Neuronal stem cell (in vitro differentiated cells): ENCODE data around the gene FBXO42.

Source experiments
- DNase-seq: peaks from one replicate; pipeline ENCODE4 v3.0.0-alpha.2; 2013; ENCODE audit warnings: low spot score
- H2AFZ ChIP-seq: one replicate; pipeline ENCODE4 v1.6.1; 2013; ENCODE audit warnings: mild to moderate bottlenecking, low read length, inconsistent platforms
- H2AK5ac ChIP-seq: 2 replicates; pipeline ENCODE4 v1.6.1; 2013; ENCODE audit warnings: low read depth, mild to moderate bottlenecking, inconsistent platforms, low read length, moderate library complexity, mixed read lengths
- H2BK120ac ChIP-seq: 2 replicates; pipeline ENCODE4 v1.6.1; 2013; ENCODE audit warnings: low read depth, mild to moderate bottlenecking, inconsistent platforms, low read length, moderate library complexity, mixed read lengths
- H2BK12ac ChIP-seq: one replicate; pipeline ENCODE4 v1.6.1; 2013; ENCODE audit warnings: low read length, inconsistent platforms
- H2BK15ac ChIP-seq: 2 replicates; pipeline ENCODE4 v1.6.1; 2013; ENCODE audit warnings: mild to moderate bottlenecking, low read length, inconsistent platforms, mixed read lengths
- H2BK5ac ChIP-seq: one replicate; pipeline ENCODE4 v1.6.1; 2013; ENCODE audit warnings: inconsistent platforms, mild to moderate bottlenecking, low read length, moderate library complexity
- H3K14ac ChIP-seq: one replicate; pipeline ENCODE4 v1.6.1; 2013; ENCODE audit warnings: low read length, inconsistent platforms
- H3K18ac ChIP-seq: 2 replicates; pipeline ENCODE4 v1.6.1; 2013; ENCODE audit warnings: low read length, inconsistent platforms
- H3K23ac ChIP-seq: 2 replicates; pipeline ENCODE4 v1.6.1; 2013; ENCODE audit warnings: low read depth, mild to moderate bottlenecking, mixed read lengths, low read length, inconsistent platforms; ENCODE audit not compliant: poor library complexity
- H3K27ac ChIP-seq: replicated peaks from 3 replicates; pipeline ENCODE4 v1.5.1; 2013; ENCODE audit warnings: low read length, inconsistent platforms
- H3K27me3 ChIP-seq, 3 experiments: 2 replicates each; pipeline ENCODE4 v1.6.1; 2013; ENCODE audit warnings: low read length in 3 of 3, mild to moderate bottlenecking in 2 of 3, inconsistent platforms in 1 of 3, low read depth in 1 of 3, mixed read lengths in 1 of 3, moderate library complexity in 1 of 3; ENCODE audit not compliant: control insufficient read depth in 3 of 3, insufficient read depth in 3 of 3
- H3K36me3 ChIP-seq, 2 donors: replicated peaks in 1 of 2; 2 replicates each; pipeline ENCODE4 v1.6.1; 2013; ENCODE audit warnings: low read length in 2 of 2; ENCODE audit not compliant: control insufficient read depth in 2 of 2, insufficient read depth in 2 of 2
- H3K4ac ChIP-seq: 2 replicates; pipeline ENCODE4 v1.6.1; 2013; ENCODE audit warnings: inconsistent platforms, mild to moderate bottlenecking, low read length, moderate library complexity
- H3K4me1 ChIP-seq, 2 donors: 1 replicate in 1 of 2; 2 replicates in 1 of 2; pipeline ENCODE4 v1.6.1; 2013; ENCODE audit warnings: low read length in 2 of 2, low read depth in 1 of 2; ENCODE audit not compliant: control insufficient read depth in 2 of 2, insufficient read depth in 1 of 2
- H3K4me2 ChIP-seq: one replicate; pipeline ENCODE4 v1.6.1; 2013; ENCODE audit warnings: mild to moderate bottlenecking, low read length, inconsistent platforms; ENCODE audit not compliant: insufficient read depth, poor library complexity, severe bottlenecking
- H3K4me3 ChIP-seq, 2 donors: 2 replicates each; pipeline ENCODE4 v1.5.1; 2013; ENCODE audit warnings: low read length in 2 of 2, mild to moderate bottlenecking in 2 of 2, inconsistent platforms in 1 of 2, moderate library complexity in 1 of 2
- H3K79me1 ChIP-seq: one replicate; pipeline ENCODE4 v1.6.1; 2013; ENCODE audit warnings: low read depth, mild to moderate bottlenecking, inconsistent platforms, low read length, moderate library complexity
- H3K9ac ChIP-seq: one replicate; pipeline ENCODE4 v1.6.1; 2013; ENCODE audit warnings: mild to moderate bottlenecking, low read depth, low read length, inconsistent platforms; ENCODE audit not compliant: poor library complexity
- H3K9me3 ChIP-seq, 2 donors: replicated peaks in 1 of 2; 2 replicates each; pipeline versions ENCODE3 to v1.6.1; 2013; ENCODE audit warnings: low read length in 2 of 2, mild to moderate bottlenecking in 2 of 2, inconsistent platforms in 1 of 2, low read depth in 1 of 2, mixed read lengths in 1 of 2, moderate library complexity in 1 of 2; ENCODE audit not compliant: control insufficient read depth in 2 of 2, insufficient read depth in 1 of 2
- H4K8ac ChIP-seq: one replicate; pipeline ENCODE4 v1.6.1; 2013; ENCODE audit warnings: low read depth, mild to moderate bottlenecking, inconsistent platforms, low read length, moderate library complexity
- H4K91ac ChIP-seq: one replicate; pipeline ENCODE4 v1.6.1; 2013; ENCODE audit warnings: low read length, low read depth, mild to moderate bottlenecking, inconsistent platforms; ENCODE audit not compliant: poor library complexity
- WGBS, 2 donors: extraction: QIAGEN DNeasy Blood & Tissue Kit; methylation state at CpG; one replicate each; pipeline ENCODE4 v1.1.7; 2013; ENCODE audit warnings: missing lambda C conversion rate in 2 of 2, mixed read lengths in 1 of 2; ENCODE audit not compliant: insufficient read length in 2 of 2, insufficient replicate concordance in 1 of 2; ENCODE audit errors: extremely low coverage in 2 of 2; 5-methylcytosine and 5-hydroxymethylcytosine counted together

The FBXO42 gene

DNA sequence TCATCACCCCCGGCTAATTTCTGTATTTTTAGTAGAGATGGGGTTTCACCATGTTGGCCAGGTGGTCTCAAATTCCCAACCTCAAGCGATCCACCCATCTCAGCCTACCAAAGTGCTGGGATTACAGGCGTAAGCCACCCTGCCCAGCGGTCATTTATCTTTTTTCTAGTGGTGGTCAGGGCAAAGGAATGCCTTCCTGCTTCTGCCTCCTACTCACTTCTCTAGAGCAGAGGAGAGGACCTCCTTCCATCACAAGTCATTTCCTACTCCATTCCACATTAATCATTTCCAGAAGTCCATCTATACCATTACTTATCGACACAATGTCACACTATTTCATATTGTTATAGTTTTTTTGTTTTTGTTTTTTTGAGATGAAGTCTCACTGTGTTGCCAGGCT is 13.3 kb downstream of the FBXO42 start:
- Histone ChIP-seq H3K4ac (no peak overlapping the region), H2BK12ac (no peak overlapping the region), H3K4me1 (no peaks in the 10 kb centered on the region), H3K9ac (no peak overlapping the region), H2AFZ (no peak overlapping the region), H4K8ac (no peak overlapping the region), H3K23ac (no peak overlapping the region), H3K36me3 (peaks cover 0 to 10% of the 10 kb centered on the region in 2 donors), H3K79me1 (peaks cover 6% of the 10 kb centered on the region), H3K14ac (no peak overlapping the region), H4K91ac (no peak overlapping the region), H3K27me3 (no peaks in the 10 kb centered on the region), H3K4me3 (no peak overlapping the region), H2BK15ac (no peak overlapping the region), H2BK120ac (no peak overlapping the region), H3K9me3 (no peaks in the 10 kb centered on the region), H2AK5ac (no peak overlapping the region), H3K4me2 (no peak overlapping the region), H3K27ac (no peak overlapping the region), H3K18ac (no peak overlapping the region), H2BK5ac (no peak overlapping the region)
- no peak for DNase-seq
- WGBS, 2 donors: 100% methylated on average over 1 of the region's 5 CpGs; no CpG with 5 or more reads in 1 of the 2 donors

DNA sequence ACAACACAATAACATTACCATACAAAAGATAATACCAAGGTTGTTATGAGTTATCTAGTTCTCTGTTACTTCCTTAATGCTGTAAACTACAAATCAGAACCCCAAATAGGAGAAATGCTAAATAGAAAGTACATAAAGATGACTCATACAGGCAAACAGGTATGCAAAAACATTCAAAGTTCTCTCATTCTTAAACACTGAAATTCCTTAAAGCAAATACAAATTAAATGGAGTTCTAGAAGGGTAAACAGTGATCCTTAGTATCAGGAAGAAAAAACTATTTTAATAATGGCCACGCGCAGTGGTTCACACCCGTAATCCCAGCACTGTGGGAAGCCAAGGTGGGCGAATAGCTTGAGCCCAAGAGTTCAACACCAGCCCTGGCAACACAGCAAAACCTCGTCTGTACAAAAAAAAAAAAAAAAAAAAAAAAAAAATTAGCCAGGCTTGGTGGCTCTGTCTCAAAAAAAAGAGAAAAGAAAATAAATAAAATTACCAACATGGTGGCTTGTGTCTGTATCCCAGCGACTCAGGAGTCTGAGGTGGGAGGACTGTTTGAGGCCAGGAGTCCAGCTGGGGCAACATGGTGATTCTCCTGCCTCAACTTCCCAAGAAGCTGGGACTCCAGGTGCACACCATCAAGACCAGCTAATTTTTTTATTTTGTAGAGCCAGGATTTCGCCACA is 17.5 kb downstream of the FBXO42 start:
- H3K27me3 ChIP-seq: no peaks in the 10 kb centered on the region
- H2BK15ac ChIP-seq: no peak overlapping the region
- no peak overlapping the region for H2AK5ac ChIP-seq
- H3K79me1 ChIP-seq: peaks cover 6% of the 10 kb centered on the region
- H2BK120ac ChIP-seq: no peak overlapping the region
- H3K9ac ChIP-seq: no peak overlapping the region
- H4K91ac ChIP-seq: no peak overlapping the region
- no peak overlapping the region for H3K27ac ChIP-seq
- H2AFZ ChIP-seq: no peak overlapping the region
- no peaks in the 10 kb centered on the region for H3K4me1 ChIP-seq
- no peak for DNase-seq
- no peaks in the 10 kb centered on the region for H3K36me3 ChIP-seq
- H3K4me2 ChIP-seq: no peak overlapping the region
- no peak overlapping the region for H3K18ac ChIP-seq
- H2BK5ac ChIP-seq: no peak overlapping the region
- H3K9me3 ChIP-seq: no peaks in the 10 kb centered on the region
- no CpG with 5 or more reads among the region's 7 CpGs for WGBS, 2 donors
- H4K8ac ChIP-seq: no peak overlapping the region
- no peak overlapping the region for H3K14ac ChIP-seq
- no peak overlapping the region for H3K23ac ChIP-seq
- no peak overlapping the region for H3K4ac ChIP-seq
- no peak overlapping the region for H2BK12ac ChIP-seq
- H3K4me3 ChIP-seq: no peak overlapping the region

DNA sequence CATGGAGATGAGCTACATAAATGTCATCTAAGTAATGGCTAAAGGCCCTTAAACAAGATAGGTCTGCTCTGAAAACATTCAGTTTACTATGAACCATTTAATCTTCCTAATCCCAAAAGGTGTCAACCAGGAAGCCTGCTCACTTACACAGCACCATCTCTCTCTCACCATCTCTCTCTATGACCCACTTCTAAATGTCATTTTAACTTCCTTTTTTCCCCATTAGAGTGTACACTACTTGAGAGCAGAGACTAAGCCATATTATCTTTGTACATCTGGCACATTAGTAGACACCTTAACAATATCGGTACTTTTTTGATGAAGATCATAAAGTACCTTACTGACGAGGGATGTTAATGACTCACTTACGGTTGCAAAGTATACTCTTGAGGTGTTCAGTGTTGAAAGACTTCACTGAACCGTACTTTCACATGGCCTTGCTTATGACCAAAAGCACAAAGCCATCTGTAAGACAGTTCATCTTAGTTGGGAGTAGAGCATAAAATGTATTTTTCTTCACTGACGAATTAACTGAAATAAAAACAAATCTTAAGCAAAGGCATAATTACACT is 25.4 kb downstream of the FBXO42 start:
- Histone ChIP-seq H2BK5ac (no peak overlapping the region), H3K79me1 (no peaks in the 10 kb centered on the region), H4K8ac (no peak overlapping the region), H3K27ac (no peak overlapping the region), H2BK15ac (no peak overlapping the region), H3K23ac (no peak overlapping the region), H3K9me3 (no peaks in the 10 kb centered on the region), H3K4ac (no peak overlapping the region), H2AFZ (no peak overlapping the region), H3K14ac (no peak overlapping the region), H3K27me3 (no peaks in the 10 kb centered on the region), H3K4me1 (no peaks in the 10 kb centered on the region), H3K18ac (no peak overlapping the region), H3K36me3 (peaks cover 0 to 14% of the 10 kb centered on the region in 2 donors), H2BK12ac (no peak overlapping the region), H2BK120ac (no peak overlapping the region), H3K4me3 (no peak overlapping the region), H2AK5ac (no peak overlapping the region), H3K4me2 (no peak overlapping the region), H4K91ac (no peak overlapping the region), H3K9ac (no peak overlapping the region)
- DNase-seq: no peak
- no CpG with 5 or more reads among the region's 5 CpGs for WGBS, 2 donors

DNA sequence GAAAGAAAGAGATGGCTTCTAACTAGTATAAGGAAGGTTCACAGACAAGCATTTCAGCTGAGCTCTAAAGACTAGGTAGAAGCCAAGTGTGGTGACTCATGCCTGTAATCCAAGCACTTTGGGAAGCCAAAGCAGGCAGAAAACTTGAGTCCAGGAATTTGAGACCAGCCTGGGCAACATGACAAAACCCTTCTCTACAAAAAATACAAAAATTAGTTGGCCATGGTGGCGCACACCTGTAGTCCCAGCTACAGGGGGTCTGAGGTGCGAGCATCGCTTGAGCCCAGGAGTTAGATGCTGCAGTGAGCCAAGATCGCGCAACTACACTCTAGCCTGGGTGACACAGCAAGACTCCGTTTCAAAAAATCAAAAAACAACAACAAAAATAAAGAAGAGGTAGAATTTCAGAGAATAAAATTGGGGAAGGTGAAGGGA is 27.8 kb downstream of the FBXO42 start:
- H3K9me3 ChIP-seq: no peaks in the 10 kb centered on the region

More for the DNA sequence above, 27.8 kb downstream of the FBXO42 start:
- no peak overlapping the region for H2BK15ac ChIP-seq
- no peak overlapping the region for H2AFZ ChIP-seq
- H3K27me3 ChIP-seq: no peaks in the 10 kb centered on the region
- no peak overlapping the region for H3K18ac ChIP-seq
- H3K27ac ChIP-seq: no peak overlapping the region
- H3K4me2 ChIP-seq: no peak overlapping the region
- peaks cover 0 to 14% of the 10 kb centered on the region in 2 donors for H3K36me3 ChIP-seq
- H3K4me3 ChIP-seq: no peak overlapping the region
- H2BK120ac ChIP-seq: no peak overlapping the region
- no peak overlapping the region for H2BK12ac ChIP-seq
- no peak overlapping the region for H4K8ac ChIP-seq
- no peak overlapping the region for H3K4ac ChIP-seq
- no CpG with 5 or more reads among the region's 6 CpGs for WGBS, 2 donors
- no peaks in the 10 kb centered on the region for H3K4me1 ChIP-seq
- no peak overlapping the region for H4K91ac ChIP-seq
- H2BK5ac ChIP-seq: no peak overlapping the region
- no peak for DNase-seq
- no peak overlapping the region for H3K14ac ChIP-seq
- no peak overlapping the region for H3K23ac ChIP-seq
- no peak overlapping the region for H3K9ac ChIP-seq
- H3K79me1 ChIP-seq: no peaks in the 10 kb centered on the region
- no peak overlapping the region for H2AK5ac ChIP-seq
